Left lung (tissue), 10 donors: ENCODE results near the gene MN1. TPM values are rescaled to one million over a fixed set of nuclear protein-coding genes. Genes with fewer than 3 reads are reported as not detected.

Experiments
- ATAC-seq: fragments of 200-7000 bp; cut with Tn5 transposase; one replicate; pipeline ENCODE4 v1.9.1; 2020; ENCODE audit warnings: moderate library complexity
- DNase-seq, 4 donors: peaks; one replicate each; pipeline ENCODE4 v3.0.0-alpha.2; 2013 to 2020
- H3K27ac ChIP-seq, 2 donors: fragments of 200-600 bp; sonication (generic) in 1 of 2; one replicate each; pipeline versions ENCODE4 v1.5.0 to v1.8.0; 2020 to 2021
- H3K27me3 ChIP-seq, 2 donors: fragments of 200-600 bp; sonication (generic) in 1 of 2; one replicate each; pipeline versions ENCODE4 v1.5.0 to v1.8.0; 2020 to 2021
- H3K36me3 ChIP-seq, 2 donors: fragments of 200-600 bp; sonication (generic) in 1 of 2; one replicate each; pipeline versions ENCODE4 v1.5.0 to v1.8.0; 2020 to 2021
- H3K4me1 ChIP-seq, 2 donors: fragments of 200-600 bp; one replicate each; pipeline ENCODE4 v1.8.0; 2021
- H3K4me3 ChIP-seq, 2 donors: fragments of 200-600 bp; sonication (generic) in 1 of 2; one replicate each; pipeline versions ENCODE4 v1.5.0 to v1.8.0; 2020 to 2021; ENCODE audit warnings: mild to moderate bottlenecking in 1 of 2
- H3K9me3 ChIP-seq, 2 donors: fragments of 200-600 bp; sonication (generic) in 1 of 2; one replicate each; pipeline versions ENCODE4 v1.5.0 to v1.8.0; 2020 to 2021
- CTCF ChIP-seq, 2 donors: fragments of 200-600 bp; sonication (generic) in 1 of 2; IDR thresholded peaks; one replicate each; pipeline versions ENCODE4 v1.5.0 to v1.8.0; 2021; ENCODE audit warnings: antibody characterized with exemption in 2 of 2
- intact Hi-C, 2 donors: fragments of 100-400 bp; cut with DNase I; formaldehyde crosslinking; loops; one replicate each; pipeline versions ENCODE4 v1.11.2 to v1.14.2; 2022
- polyA plus RNA-seq, 6 donors: library from polyadenylated mRNA; unstranded; fragments of 120-200 nt; gene quantifications; one replicate each; pipeline ENCODE4 v1.2.1, GENCODE V29; 2013; ENCODE audit not compliant: insufficient read length in 6 of 6
- total RNA-seq, 2 donors: library from RNA; stranded (reverse); fragmentation: NEBNext Ultra II Directional; extraction: Animal tissue kit (Norgen Biotek cat#: 25700); gene quantifications; one replicate each; pipeline ENCODE4 v1.2.1, GENCODE V29; 2021
- donor health status: DM: no; HTN: yes; CAD: no.
- donor health status: DM: no; HTN: no; CAD: no.

Gene MN1
- total and polyA plus RNA-seq, 8 donors: 1.9 to 7.4 (median 3.3) TPM

DNA sequence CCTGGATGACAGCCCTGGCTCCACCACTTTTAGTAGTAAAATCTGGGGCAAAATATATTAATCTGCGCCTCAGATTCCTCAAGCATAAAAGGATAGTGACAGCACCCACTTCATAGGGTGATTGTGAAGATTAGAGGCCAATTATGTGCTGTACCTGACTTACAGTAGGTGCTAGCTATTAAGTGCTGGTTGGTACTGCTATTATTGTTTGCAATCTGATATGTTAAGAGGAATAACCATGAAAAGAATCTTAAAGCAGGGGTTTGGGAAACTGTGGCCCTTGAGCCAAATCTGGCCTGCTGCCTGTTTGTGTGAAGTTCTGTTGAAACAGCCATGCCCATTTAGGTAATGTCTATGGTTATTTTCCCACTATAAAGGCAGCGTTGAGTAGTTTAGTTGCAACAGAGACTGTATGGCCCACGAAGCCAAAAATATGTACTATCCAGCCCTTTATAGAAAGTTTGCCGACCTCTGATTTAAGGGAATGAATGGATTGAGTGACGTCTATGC is 44.7 kb upstream of the MN1 start:
- ATAC-seq (peak; percentile 63), DNase-seq (no peak)
- Histone ChIP-seq H3K9me3 (no peaks in the 10 kb centered on the region), H3K36me3 (peaks cover 0 to 47% of the 10 kb centered on the region in 2 donors), H3K4me3 (no peak overlapping the region), H3K27ac (no peak overlapping the region), H3K4me1 (peaks cover 11 to 13% of the 10 kb centered on the region in 2 donors), H3K27me3 (no peaks in the 10 kb centered on the region)
- no peak for TF ChIP-seq CTCF (IDR thresholded peaks at IDR 0.05)
- intact Hi-C loops: no loop called here

- TF ChIP-seq CTCF (IDR thresholded peaks at IDR 0.05): no peak
- DNase-seq: no peak
- no peaks in the 10 kb centered on the region for H3K9me3 ChIP-seq
- no peak overlapping the region for H3K4me3 ChIP-seq
- peaks cover 11 to 12% of the 10 kb centered on the region in 2 donors for H3K4me1 ChIP-seq
- H3K36me3 ChIP-seq: peaks cover 0 to 47% of the 10 kb centered on the region in 2 donors
- H3K27ac ChIP-seq: no peak overlapping the region
- ATAC-seq: no peak
- intact Hi-C loops: no loop called here
- no peaks in the 10 kb centered on the region for H3K27me3 ChIP-seq
These were observed 44.1 kb upstream of the MN1 start for GRCh38 chr22:27845644-27846043.

DNA sequence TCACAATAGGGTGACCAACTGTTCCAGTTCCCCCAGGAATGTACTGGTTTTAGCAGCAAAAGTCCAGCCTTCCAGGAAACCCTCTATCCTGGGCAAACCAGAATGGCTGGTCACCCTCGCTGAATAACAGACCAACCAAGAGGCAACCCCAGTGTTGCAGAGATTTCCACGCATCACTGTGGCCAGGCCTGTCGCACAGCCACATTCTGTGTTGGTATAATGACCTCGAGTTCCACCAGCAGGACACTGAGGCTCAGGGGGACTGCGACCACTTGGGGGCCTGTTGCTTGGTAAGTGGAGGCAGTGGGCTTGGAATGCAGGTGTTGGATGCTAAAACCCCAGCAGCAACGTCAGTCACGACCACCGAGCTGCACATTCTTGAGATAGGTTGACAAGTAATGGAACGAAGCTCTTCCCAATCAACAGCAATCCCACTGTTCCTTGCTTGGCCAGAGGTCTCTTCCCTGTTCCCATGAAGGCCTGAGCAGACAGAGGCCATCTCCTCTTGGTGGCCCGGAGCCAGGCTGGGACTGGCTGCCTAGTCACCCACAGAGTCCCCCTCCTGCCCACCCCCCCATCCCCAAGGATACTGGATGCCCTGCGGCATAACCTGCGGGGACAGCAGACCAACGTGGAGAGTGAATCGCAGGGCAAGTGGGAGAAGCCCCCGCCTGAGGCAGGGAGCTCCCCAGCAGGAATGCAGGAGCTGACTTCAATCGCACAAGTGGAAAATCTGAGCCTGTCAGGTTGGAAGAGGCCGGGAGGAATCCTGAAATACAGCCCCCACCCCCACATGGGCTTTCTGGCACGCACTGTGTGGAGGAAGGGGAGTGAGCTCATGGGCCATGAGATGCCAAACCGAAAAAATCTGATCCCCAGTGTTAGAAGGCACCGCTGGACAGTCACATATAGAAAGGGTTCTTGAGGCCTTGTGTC is 43.4 kb upstream of the MN1 start:
- DNase-seq: no peak
- no peak for TF ChIP-seq CTCF (IDR thresholded peaks at IDR 0.05)

GRCh38 chr22:27844256-27844655 is 42.7 kb upstream of the MN1 start:
- intact Hi-C loops: no loop called here
- TF ChIP-seq CTCF (IDR thresholded peaks at IDR 0.05): no peak

More for the DNA sequence above, 43.4 kb upstream of the MN1 start:
- Histone ChIP-seq H3K36me3 (peaks cover 0 to 40% of the 10 kb centered on the region in 2 donors), H3K27me3 (no peaks in the 10 kb centered on the region), H3K4me1 (peaks cover 4 to 5% of the 10 kb centered on the region in 2 donors), H3K4me3 (no peak overlapping the region), H3K9me3 (no peaks in the 10 kb centered on the region), H3K27ac (no peak overlapping the region)
- no peak for ATAC-seq
- intact Hi-C loops: no loop called here

GRCh38 chr22:27843441-27843840 is 41.9 kb upstream of the MN1 start:
- H3K27me3 ChIP-seq: no peaks in the 10 kb centered on the region
- H3K4me3 ChIP-seq: no peak overlapping the region
- H3K27ac ChIP-seq: no peak overlapping the region
- DNase-seq (no peak), ATAC-seq (no peak)
- peaks cover 0 to 33% of the 10 kb centered on the region in 2 donors for H3K36me3 ChIP-seq
- no peak for TF ChIP-seq CTCF (IDR thresholded peaks at IDR 0.05)
- intact Hi-C loops: no loop called here
- H3K9me3 ChIP-seq: no peaks in the 10 kb centered on the region
- no peaks in the 10 kb centered on the region for H3K4me1 ChIP-seq

More at GRCh38 chr22:27844256-27844655, 42.7 kb upstream of the MN1 start:
- Histone ChIP-seq H3K27ac (no peak overlapping the region), H3K9me3 (no peaks in the 10 kb centered on the region), H3K27me3 (no peaks in the 10 kb centered on the region), H3K36me3 (peaks cover 0 to 33% of the 10 kb centered on the region in 2 donors), H3K4me1 (no peaks in the 10 kb centered on the region), H3K4me3 (no peak overlapping the region)
- DNase-seq (no peak), ATAC-seq (no peak)
